SU-DHL-6 (cell line): ENCODE data around the gene FBXO10.
A peak's percentile ranks its signal among the peaks of the same experiment; 100 is the strongest.

Source experiments
- H2AFZ ChIP-seq: fragments of 200-600 bp; sonication (generic); 2 replicates; pipeline ENCODE4 v1.6.1; 2014; ENCODE audit warnings: low read depth, mild to moderate bottlenecking, moderate library complexity, mixed read lengths, antibody characterized with exemption, low read length; ENCODE audit not compliant: severe bottlenecking
- H3F3A ChIP-seq: fragments of 200-600 bp; shearing (Covaris generic); 2 replicates; pipeline ENCODE4 v1.6.0; 2016; ENCODE audit warnings: antibody characterized with exemption, mild to moderate bottlenecking; ENCODE audit not compliant: insufficient read depth
- H3K27ac ChIP-seq: fragments of 200-600 bp; sonication (generic); 2 replicates; pipeline ENCODE4 v1.5.1; 2016; ENCODE audit warnings: low read depth, mild to moderate bottlenecking, low read length, moderate library complexity, mixed read lengths
- H3K27me3 ChIP-seq: fragments of 200-600 bp; sonication (generic), shearing (Covaris generic); 2 replicates; pipeline ENCODE4 v1.6.0; 2014; ENCODE audit warnings: mild to moderate bottlenecking, low read length
- H3K36me3 ChIP-seq: fragments of 200-600 bp; sonication (generic); 2 replicates; pipeline ENCODE4 v1.6.1; 2014; ENCODE audit warnings: mild to moderate bottlenecking, low read length, mixed read lengths
- H3K4me2 ChIP-seq: fragments of 300-600, 200-600 bp; shearing (Covaris generic), sonication (generic); 2 replicates; pipeline ENCODE4 v1.6.0; 2014; ENCODE audit warnings: low read length, low read depth, mild to moderate bottlenecking; ENCODE audit not compliant: poor library complexity, severe bottlenecking
- H3K4me3 ChIP-seq: fragments of 200-600 bp; sonication (generic); 2 replicates; pipeline ENCODE4 v1.5.1; 2014; ENCODE audit warnings: antibody characterized with exemption, low read length, mild to moderate bottlenecking, mixed read lengths; ENCODE audit not compliant: insufficient read depth, poor library complexity, severe bottlenecking
- H3K79me2 ChIP-seq: fragments of 200-600 bp; sonication (generic); 2 replicates; pipeline ENCODE4 v1.6.1; 2014; ENCODE audit warnings: mild to moderate bottlenecking, low read length, moderate library complexity; ENCODE audit not compliant: insufficient read depth
- H3K9ac ChIP-seq: fragments of 200-600 bp; sonication (generic); 2 replicates; pipeline ENCODE4 v1.7.0; 2014; ENCODE audit warnings: mild to moderate bottlenecking, low read length
- H3K9me2 ChIP-seq: fragments of 200-600 bp; sonication (generic); replicated peaks from 2 replicates; pipeline ENCODE4 v1.6.1; 2014; ENCODE audit warnings: low read length; ENCODE audit not compliant: insufficient read depth
- H3K9me3 ChIP-seq: fragments of 200-600 bp; sonication (generic); 2 replicates; pipeline ENCODE4 v1.6.1; 2014; ENCODE audit warnings: low read length, mixed read lengths; ENCODE audit not compliant: insufficient read depth
- H4K20me1 ChIP-seq: fragments of 200-600 bp; sonication (generic); 2 replicates; pipeline ENCODE4 v1.6.1; 2014; ENCODE audit warnings: low read depth, mild to moderate bottlenecking, antibody characterized with exemption, low read length, moderate library complexity, mixed read lengths
- EZH2phosphoT487 ChIP-seq: fragments of 200-600 bp; sonication (generic), shearing (Covaris generic); conservative IDR thresholded peaks from 2 replicates; pipeline ENCODE4 v1.6.1; 2018; ENCODE audit warnings: mild to moderate bottlenecking, antibody characterized with exemption, low read length, moderate library complexity, mixed read lengths
- TF ChIP-seq, protein P1 (sequence below): fragments of 200-600 bp; sonication (generic); IDR thresholded peaks from one replicate; pipeline ENCODE4 v1.5.1; 2017; ENCODE audit warnings: antibody characterized with exemption, mild to moderate bottlenecking, low read length, moderate library complexity; ENCODE audit not compliant: insufficient read depth, poor library complexity, severe bottlenecking

FBXO10 gene

DNA sequence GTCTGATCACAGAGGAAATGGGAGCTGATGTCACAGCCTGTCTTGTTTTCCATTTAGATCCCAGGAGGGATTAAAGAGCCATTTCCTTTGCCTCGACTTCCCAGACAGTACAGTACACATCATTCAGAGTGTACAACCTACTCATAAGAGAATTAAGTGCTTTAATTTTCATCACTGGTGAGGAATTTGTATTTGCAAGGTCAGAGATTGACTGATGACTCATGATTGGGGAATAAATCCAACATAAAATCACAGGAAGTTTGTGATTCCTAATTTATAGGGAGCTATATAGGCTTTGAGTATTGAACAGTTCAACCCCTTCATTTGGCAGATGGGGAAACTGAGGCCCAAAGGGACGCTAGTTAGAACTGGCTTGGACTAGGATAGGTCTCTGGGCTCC is 20.3 kb upstream of the FBXO10 start:
- TF ChIP-seq, protein P1, sequence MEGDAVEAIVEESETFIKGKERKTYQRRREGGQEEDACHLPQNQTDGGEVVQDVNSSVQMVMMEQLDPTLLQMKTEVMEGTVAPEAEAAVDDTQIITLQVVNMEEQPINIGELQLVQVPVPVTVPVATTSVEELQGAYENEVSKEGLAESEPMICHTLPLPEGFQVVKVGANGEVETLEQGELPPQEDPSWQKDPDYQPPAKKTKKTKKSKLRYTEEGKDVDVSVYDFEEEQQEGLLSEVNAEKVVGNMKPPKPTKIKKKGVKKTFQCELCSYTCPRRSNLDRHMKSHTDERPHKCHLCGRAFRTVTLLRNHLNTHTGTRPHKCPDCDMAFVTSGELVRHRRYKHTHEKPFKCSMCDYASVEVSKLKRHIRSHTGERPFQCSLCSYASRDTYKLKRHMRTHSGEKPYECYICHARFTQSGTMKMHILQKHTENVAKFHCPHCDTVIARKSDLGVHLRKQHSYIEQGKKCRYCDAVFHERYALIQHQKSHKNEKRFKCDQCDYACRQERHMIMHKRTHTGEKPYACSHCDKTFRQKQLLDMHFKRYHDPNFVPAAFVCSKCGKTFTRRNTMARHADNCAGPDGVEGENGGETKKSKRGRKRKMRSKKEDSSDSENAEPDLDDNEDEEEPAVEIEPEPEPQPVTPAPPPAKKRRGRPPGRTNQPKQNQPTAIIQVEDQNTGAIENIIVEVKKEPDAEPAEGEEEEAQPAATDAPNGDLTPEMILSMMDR, result no peak
- TF ChIP-seq EZH2phosphoT487, result no peak
- H3K4me3 ChIP-seq, result no peak overlapping the region

DNA sequence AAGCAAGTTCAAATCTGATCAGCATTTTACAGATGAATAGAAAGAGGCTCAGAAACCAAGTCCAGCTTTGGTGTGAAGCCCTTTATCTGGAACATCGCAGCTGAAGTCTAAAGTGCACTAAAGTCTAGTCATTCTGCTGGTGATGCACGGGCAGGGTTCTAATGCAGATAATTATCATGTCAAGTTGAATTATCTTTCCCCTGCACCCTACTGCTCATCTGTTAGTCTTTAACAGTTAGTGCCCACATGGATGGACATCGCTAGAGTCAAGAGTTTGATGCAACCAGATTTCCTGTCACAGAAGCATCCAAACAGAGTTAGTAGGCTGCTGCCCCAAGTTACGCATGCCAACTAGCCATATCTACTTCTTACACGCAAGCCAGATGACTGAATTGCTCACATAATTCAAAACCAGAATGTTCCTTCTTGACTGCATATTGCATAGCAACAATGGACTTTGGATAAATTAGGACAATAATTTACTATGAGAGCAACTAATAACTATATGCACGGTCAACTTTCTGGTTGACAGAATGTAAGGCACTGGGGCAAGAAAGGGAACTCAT is 17.8 kb upstream of the FBXO10 start:
- TF ChIP-seq, protein P1, result no peak
- TF ChIP-seq EZH2phosphoT487, result no peak
- H3K36me3 ChIP-seq, result peaks cover 7% of the 10 kb centered on the region; the same call in 1 of the 2 replicates
- peaks cover 20% of the 10 kb centered on the region; the same call in 1 of the 2 replicates for H4K20me1 ChIP-seq
- peak overlapping the region; percentile 50 for H3K4me2 ChIP-seq
- H3K27ac ChIP-seq, result no peak overlapping the region
- H3K79me2 ChIP-seq, result peaks cover 34% of the 10 kb centered on the region
- peak overlapping the region; percentile 66 for H2AFZ ChIP-seq
- H3K9me3 ChIP-seq, result no peaks in the 10 kb centered on the region
- no peaks in the 10 kb centered on the region for H3K9me2 ChIP-seq
- H3K4me3 ChIP-seq, result no peak overlapping the region
- H3K27me3 ChIP-seq, result no peaks in the 10 kb centered on the region
- peaks cover 7% of the 10 kb centered on the region for H3F3A ChIP-seq
- peak overlapping the region; percentile 8; the same call in 1 of the 2 replicates for H3K9ac ChIP-seq

More for the DNA sequence above, 20.3 kb upstream of the FBXO10 start:
- no peak overlapping the region for H3K4me2 ChIP-seq
- H2AFZ ChIP-seq, result no peak overlapping the region
- H3F3A ChIP-seq, result 0 out of 2 replicates have a peak, but pooled peaks cover 2% of the 10 kb centered on the region
- H3K9me2 ChIP-seq, result no peaks in the 10 kb centered on the region
- H3K9me3 ChIP-seq, result no peaks in the 10 kb centered on the region
- H4K20me1 ChIP-seq, result no peaks in the 10 kb centered on the region
- no peaks in the 10 kb centered on the region for H3K36me3 ChIP-seq
- H3K79me2 ChIP-seq, result peaks cover 9% of the 10 kb centered on the region
- no peak overlapping the region for H3K27ac ChIP-seq
- H3K9ac ChIP-seq, result no peak overlapping the region
- no peaks in the 10 kb centered on the region for H3K27me3 ChIP-seq

DNA sequence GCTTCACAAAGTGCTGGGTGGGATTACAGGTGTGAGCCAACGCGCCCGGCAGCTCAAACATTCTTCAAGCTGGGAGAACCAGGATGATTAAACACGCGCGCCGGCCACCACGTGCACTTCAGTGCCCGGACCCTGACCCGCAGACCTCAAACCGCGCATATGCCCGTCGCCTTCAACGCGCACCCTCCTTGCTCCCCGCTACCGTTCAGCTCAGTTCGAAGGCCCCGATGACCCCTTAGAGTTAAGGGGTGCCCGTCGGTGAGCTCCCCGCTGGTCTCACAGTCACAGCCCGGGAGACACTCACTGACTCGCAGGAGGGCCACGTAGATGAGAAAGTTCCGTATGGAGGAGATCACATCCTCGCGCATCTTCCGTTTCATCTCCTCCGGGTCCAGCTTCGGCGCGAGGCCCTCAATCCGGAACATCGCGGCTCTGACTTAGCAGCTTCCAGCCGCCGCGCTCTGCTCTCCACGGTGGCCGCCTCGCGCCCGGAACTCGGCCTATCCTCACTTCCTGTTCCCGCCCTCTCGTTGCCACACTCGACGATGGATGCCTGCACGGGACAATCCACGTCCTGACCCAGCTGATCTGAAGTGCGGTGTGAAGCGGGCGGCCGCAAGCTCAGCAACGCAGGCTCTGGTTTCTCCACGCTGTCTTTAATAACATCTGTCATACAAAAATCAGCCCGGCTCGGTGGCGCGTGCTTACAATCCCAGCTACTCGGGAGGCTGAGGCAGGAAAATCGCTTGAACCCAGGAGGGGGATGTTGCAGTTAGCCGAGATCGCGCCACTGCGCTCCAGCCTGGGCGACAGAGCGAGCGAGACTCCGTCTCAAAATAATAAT is 16.1 kb upstream of the FBXO10 start, which contains the start of gene TOMM5:
Gene TOMM5, minus strand, starts transcription at position 490 of the 844 bp plus-strand sequence. Its CDS starts 65 bp downstream, at position 425.
- peaks cover 13% of the 10 kb centered on the region for H3F3A ChIP-seq
- H3K4me3 ChIP-seq, result peak within 1 kb of the TSS; percentile 94
- peak within 1 kb of the TSS; percentile 98 for H3K9ac ChIP-seq
- no peaks in the 10 kb centered on the region for H3K27me3 ChIP-seq
- H3K79me2 ChIP-seq, result peaks cover 50% of the 10 kb centered on the region
- H3K36me3 ChIP-seq, result peaks cover 20% of the 10 kb centered on the region; the same call in 1 of the 2 replicates
- H3K9me2 ChIP-seq, result no peaks in the 10 kb centered on the region
- peak within 1 kb of the TSS; percentile 75 for H3K27ac ChIP-seq
- H2AFZ ChIP-seq, result peak within 1 kb of the TSS; percentile 61
- peak within 1 kb of the TSS; percentile 78 for H3K4me2 ChIP-seq
- H3K9me3 ChIP-seq, result no peaks in the 10 kb centered on the region
- no peak for TF ChIP-seq EZH2phosphoT487
- TF ChIP-seq, protein P1, result no peak
- H4K20me1 ChIP-seq, result peaks cover 23% of the 10 kb centered on the region; the same call in 1 of the 2 replicates
